ENCODE measurements around the gene RABGAP1L.

DNA sequence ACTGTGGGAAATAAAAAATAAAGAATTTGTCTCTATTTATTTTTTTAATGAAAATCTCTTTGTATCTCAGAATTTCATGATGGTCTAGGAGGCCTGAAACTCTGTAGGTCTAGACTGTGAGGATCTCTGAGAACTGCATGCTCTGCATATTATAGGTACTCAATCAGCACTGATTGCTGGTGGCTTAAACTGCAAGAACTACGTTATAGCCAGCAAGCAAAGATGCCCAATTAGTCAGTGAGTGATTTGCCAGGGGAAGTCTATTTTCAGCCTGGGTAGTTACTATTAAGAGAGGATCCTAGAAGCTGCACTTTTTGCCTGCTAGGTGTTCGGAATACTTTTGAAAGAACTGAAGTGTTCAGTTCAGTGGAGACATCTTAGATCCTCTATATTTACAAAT is 375.9 kb downstream of the RABGAP1L start:
- TF ChIP-seq, protein P1, sequence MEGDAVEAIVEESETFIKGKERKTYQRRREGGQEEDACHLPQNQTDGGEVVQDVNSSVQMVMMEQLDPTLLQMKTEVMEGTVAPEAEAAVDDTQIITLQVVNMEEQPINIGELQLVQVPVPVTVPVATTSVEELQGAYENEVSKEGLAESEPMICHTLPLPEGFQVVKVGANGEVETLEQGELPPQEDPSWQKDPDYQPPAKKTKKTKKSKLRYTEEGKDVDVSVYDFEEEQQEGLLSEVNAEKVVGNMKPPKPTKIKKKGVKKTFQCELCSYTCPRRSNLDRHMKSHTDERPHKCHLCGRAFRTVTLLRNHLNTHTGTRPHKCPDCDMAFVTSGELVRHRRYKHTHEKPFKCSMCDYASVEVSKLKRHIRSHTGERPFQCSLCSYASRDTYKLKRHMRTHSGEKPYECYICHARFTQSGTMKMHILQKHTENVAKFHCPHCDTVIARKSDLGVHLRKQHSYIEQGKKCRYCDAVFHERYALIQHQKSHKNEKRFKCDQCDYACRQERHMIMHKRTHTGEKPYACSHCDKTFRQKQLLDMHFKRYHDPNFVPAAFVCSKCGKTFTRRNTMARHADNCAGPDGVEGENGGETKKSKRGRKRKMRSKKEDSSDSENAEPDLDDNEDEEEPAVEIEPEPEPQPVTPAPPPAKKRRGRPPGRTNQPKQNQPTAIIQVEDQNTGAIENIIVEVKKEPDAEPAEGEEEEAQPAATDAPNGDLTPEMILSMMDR (IDR thresholded peaks at IDR 0.05), result no peak
- TF ChIP-seq POLR2AphosphoS5 (IDR thresholded peaks at IDR 0.05), result no peak
- no peak for TF ChIP-seq POLR2A (IDR thresholded peaks at IDR 0.05)
- TF ChIP-seq EP300 (IDR thresholded peaks at IDR 0.05), result no peak
